Measurements from ENCODE around the gene PNISR. TPM values are rescaled to one million over a fixed set of nuclear protein-coding genes. Genes with fewer than 3 reads are reported as not detected.

Gene PNISR
- total and polyA plus RNA-seq, 2 of the 13 experiments (the other 11 are each of a cell fraction or from before 2014, with no cell fraction given): 43.0 to 48.0 TPM

DNA sequence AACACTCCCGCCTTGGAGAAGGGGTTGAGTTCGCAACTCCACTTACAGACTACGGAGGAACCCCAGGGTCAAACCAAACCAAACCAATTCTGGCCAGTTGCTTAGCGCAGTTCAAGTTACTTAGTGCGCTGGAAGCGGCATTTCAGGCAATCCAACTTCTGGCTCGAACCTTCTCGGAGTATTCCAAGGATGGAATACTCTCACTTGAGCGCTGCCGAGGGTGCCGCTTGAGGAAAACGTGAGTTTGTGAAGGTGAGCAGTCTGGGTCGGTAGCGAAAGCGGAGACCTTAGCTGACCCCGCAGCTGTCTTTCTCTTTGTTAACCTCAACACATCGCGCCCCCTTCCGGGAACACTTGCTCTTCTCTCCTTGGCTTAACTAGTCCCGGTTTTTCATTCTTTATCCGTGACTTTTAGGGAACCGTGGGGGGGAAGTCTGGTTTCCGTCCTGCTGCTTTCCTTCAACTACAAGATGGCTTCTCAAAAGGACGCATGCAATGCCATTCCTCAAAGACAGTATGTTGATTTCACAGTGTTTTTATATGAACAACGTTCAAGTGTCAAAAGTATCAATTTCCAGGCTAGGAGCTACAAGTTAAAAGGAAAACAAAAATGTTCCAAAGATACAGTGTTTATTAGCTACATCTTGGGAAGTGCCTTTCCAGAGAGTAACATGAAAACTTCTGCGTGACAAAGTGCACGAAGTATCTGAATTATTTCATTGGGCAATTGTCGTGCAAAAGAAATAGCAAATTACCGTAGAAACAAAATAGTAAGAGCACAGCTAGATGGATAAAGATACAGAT lies 741 bp upstream of the PNISR start (continued):
- TF ChIP-seq, protein P1, sequence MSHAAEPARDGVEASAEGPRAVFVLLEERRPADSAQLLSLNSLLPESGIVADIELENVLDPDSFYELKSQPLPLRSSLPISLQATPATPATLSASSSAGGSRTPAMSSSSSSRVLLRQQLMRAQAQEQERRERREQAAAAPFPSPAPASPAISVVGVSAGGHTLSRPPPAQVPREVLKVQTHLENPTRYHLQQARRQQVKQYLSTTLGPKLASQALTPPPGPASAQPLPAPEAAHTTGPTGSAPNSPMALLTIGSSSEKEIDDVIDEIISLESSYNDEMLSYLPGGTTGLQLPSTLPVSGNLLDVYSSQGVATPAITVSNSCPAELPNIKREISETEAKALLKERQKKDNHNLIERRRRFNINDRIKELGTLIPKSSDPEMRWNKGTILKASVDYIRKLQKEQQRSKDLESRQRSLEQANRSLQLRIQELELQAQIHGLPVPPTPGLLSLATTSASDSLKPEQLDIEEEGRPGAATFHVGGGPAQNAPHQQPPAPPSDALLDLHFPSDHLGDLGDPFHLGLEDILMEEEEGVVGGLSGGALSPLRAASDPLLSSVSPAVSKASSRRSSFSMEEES (CRISPR knock-in tag; IDR thresholded peaks at IDR 0.05): no peak
- TF ChIP-seq ZNF34 (CRISPR knock-in tag; IDR thresholded peaks at IDR 0.05; ENCODE audit: borderline replicate concordance): peak; percentile 48; the same call in 1 of the 2 replicates
- TF ChIP-seq ZFY (CRISPR knock-in tag; IDR thresholded peaks at IDR 0.05): no peak
- TF ChIP-seq MTA3 (CRISPR knock-in tag; IDR thresholded peaks at IDR 0.05): no peak
- no peak for TF ChIP-seq NFIB (CRISPR knock-in tag; IDR thresholded peaks at IDR 0.05; ENCODE audit: borderline replicate concordance)
- no peak for TF ChIP-seq ZNF652 (CRISPR knock-in tag; IDR thresholded peaks at IDR 0.05; ENCODE audit: borderline replicate concordance, low read depth)
- TF ChIP-seq FOXK1 (CRISPR knock-in tag; IDR thresholded peaks at IDR 0.05; ENCODE audit: borderline replicate concordance, low read depth): no peak
- TF ChIP-seq ZNF253 (CRISPR knock-in tag; IDR thresholded peaks at IDR 0.05; ENCODE audit: borderline replicate concordance): no peak
- TF ChIP-seq, protein P2, sequence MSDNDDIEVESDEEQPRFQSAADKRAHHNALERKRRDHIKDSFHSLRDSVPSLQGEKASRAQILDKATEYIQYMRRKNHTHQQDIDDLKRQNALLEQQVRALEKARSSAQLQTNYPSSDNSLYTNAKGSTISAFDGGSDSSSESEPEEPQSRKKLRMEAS (IDR thresholded peaks at IDR 0.05): no peak
- no peak for TF ChIP-seq SP1 (IDR thresholded peaks at IDR 0.05)
- peak; percentile 30; the same call in 1 of the 2 replicates for TF ChIP-seq SP1 (CRISPR knock-in tag; IDR thresholded peaks at IDR 0.05)
- TF ChIP-seq STAT5B (CRISPR knock-in tag; IDR thresholded peaks at IDR 0.05): no peak
- no peak for TF ChIP-seq HIVEP1 (CRISPR knock-in tag; IDR thresholded peaks at IDR 0.05)
- no peak for TF ChIP-seq SATB2 (CRISPR knock-in tag; IDR thresholded peaks at IDR 0.05)
- TF ChIP-seq NCOR1 (IDR thresholded peaks at IDR 0.05; ENCODE audit: borderline replicate concordance, low read length): no peak; the same call in 1 of the 2 replicates
- TF ChIP-seq SOX13 (IDR thresholded peaks at IDR 0.05): no peak
- TF ChIP-seq SOX13 (CRISPR knock-in tag; conservative IDR thresholded peaks at IDR 0.05 in 1 of 2, IDR thresholded peaks at IDR 0.05 in 1 of 2): peak in 1 of 2 experiments; percentile 44; a peak in 1 of 4 replicates
- no peak for TF ChIP-seq ZNF337 (CRISPR knock-in tag; IDR thresholded peaks at IDR 0.05; ENCODE audit: borderline replicate concordance, low read depth)
- TF ChIP-seq MLLT10 (CRISPR knock-in tag; IDR thresholded peaks at IDR 0.05): no peak
- no peak for TF ChIP-seq HOXA5 (CRISPR knock-in tag; IDR thresholded peaks at IDR 0.05)
- TF ChIP-seq, protein P3, sequence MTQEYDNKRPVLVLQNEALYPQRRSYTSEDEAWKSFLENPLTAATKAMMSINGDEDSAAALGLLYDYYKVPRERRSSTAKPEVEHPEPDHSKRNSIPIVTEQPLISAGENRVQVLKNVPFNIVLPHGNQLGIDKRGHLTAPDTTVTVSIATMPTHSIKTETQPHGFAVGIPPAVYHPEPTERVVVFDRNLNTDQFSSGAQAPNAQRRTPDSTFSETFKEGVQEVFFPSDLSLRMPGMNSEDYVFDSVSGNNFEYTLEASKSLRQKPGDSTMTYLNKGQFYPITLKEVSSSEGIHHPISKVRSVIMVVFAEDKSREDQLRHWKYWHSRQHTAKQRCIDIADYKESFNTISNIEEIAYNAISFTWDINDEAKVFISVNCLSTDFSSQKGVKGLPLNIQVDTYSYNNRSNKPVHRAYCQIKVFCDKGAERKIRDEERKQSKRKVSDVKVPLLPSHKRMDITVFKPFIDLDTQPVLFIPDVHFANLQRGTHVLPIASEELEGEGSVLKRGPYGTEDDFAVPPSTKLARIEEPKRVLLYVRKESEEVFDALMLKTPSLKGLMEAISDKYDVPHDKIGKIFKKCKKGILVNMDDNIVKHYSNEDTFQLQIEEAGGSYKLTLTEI (CRISPR knock-in tag; conservative IDR thresholded peaks at IDR 0.05): no peak
- TF ChIP-seq ZNF501 (CRISPR knock-in tag; IDR thresholded peaks at IDR 0.05): peak; percentile 81; the same call in 1 of the 2 replicates
- no peak for TF ChIP-seq CHD2 (IDR thresholded peaks at IDR 0.05; ENCODE audit: low read depth, low read length)
- TF ChIP-seq, protein P4, sequence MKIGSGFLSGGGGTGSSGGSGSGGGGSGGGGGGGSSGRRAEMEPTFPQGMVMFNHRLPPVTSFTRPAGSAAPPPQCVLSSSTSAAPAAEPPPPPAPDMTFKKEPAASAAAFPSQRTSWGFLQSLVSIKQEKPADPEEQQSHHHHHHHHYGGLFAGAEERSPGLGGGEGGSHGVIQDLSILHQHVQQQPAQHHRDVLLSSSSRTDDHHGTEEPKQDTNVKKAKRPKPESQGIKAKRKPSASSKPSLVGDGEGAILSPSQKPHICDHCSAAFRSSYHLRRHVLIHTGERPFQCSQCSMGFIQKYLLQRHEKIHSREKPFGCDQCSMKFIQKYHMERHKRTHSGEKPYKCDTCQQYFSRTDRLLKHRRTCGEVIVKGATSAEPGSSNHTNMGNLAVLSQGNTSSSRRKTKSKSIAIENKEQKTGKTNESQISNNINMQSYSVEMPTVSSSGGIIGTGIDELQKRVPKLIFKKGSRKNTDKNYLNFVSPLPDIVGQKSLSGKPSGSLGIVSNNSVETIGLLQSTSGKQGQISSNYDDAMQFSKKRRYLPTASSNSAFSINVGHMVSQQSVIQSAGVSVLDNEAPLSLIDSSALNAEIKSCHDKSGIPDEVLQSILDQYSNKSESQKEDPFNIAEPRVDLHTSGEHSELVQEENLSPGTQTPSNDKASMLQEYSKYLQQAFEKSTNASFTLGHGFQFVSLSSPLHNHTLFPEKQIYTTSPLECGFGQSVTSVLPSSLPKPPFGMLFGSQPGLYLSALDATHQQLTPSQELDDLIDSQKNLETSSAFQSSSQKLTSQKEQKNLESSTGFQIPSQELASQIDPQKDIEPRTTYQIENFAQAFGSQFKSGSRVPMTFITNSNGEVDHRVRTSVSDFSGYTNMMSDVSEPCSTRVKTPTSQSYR (CRISPR knock-in tag; IDR thresholded peaks at IDR 0.05; ENCODE audit: borderline replicate concordance): no peak
- TF ChIP-seq MAFG (CRISPR knock-in tag; IDR thresholded peaks at IDR 0.05): no peak
- no peak for TF ChIP-seq HOXA9 (CRISPR knock-in tag; IDR thresholded peaks at IDR 0.05; ENCODE audit: borderline replicate concordance)

Data from HepG2 (cell line).